T1000 (cell line): ENCODE results near the gene MYL12A.
A peak's percentile ranks its signal among the peaks of the same experiment; 100 is the strongest.
"Not testable (repeated sequence)": the region's sequence is repeated elsewhere in the genome, so short reads cannot be mapped to it uniquely, and the experiment has no call there.

Experiments used
- DNase-seq: peaks from one replicate; lab custom pipeline; 2025; ENCODE audit warnings: mixed read lengths; lab: John Stamatoyannopoulos, UW

MYL12A gene

GRCh38 chr18:3255611-3256165 is 8.1 kb downstream of the MYL12A start:
- no peak for DNase-seq

- no peak for DNase-seq
Observed at GRCh38 chr18:3256693-3257626, 9.4 kb downstream of the MYL12A start.

DNA sequence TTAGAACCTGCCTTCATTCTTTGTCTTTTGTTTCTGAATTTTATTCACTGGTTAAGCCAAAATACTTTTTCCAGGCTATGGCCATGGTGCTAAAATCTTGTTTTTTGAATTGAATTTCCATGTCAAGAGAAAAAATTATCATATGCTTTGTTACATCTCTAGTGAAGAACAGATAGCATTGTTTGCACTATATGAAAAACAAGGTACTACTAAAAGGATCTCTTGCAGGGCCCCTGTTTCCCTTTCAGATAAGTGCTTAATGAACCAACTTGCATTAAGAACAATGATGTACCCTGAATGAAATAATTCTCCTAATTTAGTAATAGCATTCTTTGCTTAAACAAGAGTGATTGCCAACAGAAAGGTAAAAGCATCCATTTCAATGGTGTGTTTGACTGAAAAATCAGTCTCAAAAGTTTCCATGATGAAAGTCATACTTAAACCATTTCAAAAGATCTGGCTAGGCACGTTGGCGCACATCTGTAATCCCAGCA is 10.1 kb downstream of the MYL12A start:
- no peak for DNase-seq

DNA sequence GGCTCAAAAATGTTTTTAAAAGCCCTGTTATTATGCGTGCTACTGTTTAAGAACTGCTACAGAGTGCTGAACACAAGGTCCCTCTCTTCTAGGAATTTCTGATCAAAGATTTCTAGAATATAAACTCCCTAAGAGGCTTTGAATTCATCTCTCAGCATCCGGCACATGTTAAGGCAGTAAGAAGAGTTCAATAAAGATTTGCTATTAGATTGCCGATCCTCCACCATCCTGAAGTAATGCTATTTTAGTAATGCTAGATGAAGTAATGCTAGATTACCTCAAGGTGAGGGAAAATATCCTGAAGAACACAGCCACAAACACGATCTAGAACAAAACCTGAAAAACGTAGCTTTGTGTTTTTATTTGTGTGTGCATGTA is 13.4 kb downstream of the MYL12A start:
- DNase-seq: no peak

DNA sequence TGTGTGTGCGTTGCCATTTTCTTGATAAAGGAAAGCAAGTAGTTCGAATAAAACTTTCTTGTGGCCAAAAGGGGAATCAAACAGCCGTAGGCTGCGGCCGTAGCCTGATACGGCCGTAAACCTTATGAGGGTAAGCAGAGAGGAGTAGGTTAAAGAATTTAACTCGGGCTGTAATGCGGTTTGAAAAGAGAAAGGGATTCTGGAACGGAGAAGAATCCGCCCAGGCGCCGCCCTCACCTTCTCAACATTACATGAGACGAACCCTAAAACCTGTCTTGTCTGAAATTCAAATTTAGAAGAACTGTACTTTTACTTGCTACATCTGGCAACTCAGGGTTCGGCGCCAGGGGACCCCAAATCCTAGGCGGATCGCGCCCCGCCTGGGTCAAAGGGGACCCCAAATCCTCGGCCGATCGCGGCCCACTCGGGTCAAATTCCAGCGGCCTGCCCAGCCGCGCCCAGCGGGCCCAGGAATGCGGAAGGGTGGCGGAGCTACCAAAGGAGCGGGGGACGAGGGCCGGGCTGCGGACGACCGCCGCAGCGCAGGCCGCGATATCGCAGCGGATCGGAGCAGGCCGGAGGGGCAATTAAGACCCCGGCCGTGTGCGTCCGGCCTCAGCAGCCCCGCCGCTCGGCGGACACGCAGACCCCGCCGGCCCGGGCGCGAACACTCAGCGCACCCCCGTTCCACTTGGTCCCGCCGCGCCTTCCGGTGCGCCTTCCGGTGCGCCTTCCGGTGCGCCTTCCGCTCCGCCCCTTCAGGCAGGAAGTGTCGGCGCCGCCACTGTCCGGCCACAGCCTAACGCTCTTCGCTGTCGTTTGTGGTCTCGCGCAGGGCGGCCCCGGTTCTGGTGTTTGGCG is 14.0 kb downstream of the MYL12A start, which contains the start of gene MYL12B:
Gene MYL12B (plus strand): TSS at position 761 of the 861 bp plus-strand sequence. CDS start 10,766 bp downstream, outside the sequence.
- DNase-seq: peak; percentile 48

DNA sequence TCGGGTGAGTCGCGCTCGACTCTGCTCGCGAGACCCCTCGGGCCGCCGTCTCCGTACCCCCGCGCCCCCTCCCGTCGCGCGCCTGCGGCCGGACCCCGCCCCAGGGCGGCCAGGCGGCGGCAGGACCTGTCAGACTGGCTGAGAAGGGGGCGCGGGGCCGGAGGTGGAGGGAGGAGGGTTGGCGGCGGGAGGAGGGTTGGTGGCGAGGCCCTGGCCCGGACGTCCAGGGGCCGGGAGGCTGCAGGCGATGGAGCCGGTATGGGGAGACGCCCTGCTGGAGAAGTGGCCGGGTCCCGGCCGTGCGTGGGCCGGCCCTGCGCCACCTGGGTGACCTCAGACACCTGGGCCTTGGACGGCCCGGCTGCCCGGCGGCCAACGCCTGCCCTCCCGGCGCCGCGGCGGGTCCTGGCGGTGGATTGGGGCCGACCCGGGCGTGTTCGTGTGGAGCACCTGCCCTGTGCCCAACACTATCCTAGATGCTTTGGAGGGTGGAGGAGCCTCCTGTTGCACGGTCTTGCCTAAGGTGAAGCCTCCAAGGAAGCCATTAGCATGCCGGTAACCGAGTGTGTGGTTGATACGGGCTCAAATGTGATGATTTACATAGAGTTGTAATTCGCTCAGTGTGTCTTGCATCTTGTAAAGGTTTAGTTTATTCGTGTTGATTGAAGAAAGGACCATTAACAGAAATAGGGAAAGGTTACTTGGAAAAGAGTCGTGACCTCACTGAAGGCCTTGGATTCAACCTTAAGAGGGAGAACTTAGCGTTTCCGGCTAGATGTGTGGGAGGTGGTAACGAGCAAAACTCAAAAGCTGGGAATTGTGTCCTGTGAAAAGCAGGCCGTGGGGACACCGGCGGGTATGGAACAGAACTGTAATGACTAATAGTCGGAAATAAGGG is 14.9 kb downstream of the MYL12A start:
- no peak for DNase-seq

GRCh38 chr18:3263132-3263700 is 15.6 kb downstream of the MYL12A start:
- DNase-seq: no peak

DNA sequence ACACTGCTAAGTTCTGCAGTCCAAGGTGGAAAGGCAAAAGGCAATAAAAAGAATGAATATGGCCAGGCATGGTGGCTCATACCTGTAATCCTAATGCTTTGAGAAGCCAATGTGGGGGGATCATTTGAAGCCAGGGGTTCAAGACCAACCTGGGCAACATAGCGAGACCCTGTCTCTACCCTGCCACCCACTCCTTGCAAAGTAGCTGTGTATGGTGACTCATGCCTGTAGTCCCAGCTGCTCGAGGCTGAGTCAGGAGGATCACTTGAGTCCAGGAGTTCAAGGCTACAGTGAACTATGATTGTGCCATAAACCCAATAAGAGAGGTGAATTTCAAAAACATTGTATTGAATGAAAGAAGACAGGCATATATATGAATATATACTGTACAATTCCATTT is 16.8 kb downstream of the MYL12A start:
- no peak for DNase-seq

DNA sequence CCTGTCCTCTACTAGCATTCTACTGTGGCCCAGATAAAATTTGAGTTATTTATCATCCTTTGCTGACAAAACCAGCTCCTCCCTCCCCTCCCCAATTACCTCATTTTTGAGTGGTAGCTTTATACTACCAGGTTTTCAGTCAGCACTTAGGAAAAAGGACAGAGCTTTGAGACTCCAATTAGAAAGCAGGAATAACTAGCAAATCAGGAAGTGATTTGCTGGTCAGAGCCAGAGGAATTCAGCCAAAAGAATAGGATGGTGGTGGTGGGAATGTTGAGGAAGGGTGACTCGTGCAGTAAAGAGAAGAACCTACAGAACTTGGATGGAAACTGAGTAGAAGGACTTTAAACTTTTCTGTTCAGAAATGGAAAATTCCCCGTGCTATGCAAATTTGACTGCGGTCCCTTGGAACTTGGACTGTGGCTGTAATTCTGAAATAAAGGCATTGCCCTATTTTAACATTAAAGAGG is 18.0 kb downstream of the MYL12A start:
- no peak for DNase-seq

DNA sequence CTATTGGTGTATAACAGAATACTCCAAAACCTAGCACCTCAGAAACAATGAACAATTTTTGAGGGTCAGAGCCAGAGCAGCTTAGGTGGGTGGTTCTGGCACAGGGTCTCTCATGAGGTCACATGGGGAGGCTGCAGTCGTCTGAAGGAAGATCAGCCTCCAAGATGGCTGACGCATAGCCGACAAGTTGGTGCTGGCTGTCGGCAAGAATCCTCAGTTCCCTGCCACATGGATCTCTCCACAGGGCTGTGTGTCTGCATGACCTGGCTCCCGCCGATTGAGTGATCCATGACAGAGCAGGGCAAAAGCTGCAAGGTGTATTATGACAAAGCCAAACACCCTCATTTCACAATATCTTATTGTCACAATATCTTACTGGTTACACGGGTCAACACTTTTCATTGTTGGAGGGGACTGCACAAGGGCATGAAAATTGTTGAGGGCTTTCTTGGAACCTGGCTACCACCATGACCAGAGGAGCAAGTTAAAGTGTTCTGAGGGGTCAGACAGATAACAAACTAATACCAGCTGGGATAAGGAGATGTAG is 18.5 kb downstream of the MYL12A start:
- no peak for DNase-seq

GRCh38 chr18:3268306-3268705 is 20.7 kb downstream of the MYL12A start:
- no peak for DNase-seq

GRCh38 chr18:3269241-3269913 is 21.8 kb downstream of the MYL12A start:
- DNase-seq: no peak

- DNase-seq: no peak
Observed at GRCh38 chr18:3269914-3270299, 22.3 kb downstream of the MYL12A start.

GRCh38 chr18:3273042-3273441 is 25.4 kb downstream of the MYL12A start:
- DNase-seq: no peak

- not testable (repeated sequence) for DNase-seq
Observed at GRCh38 chr18:3277643-3278213, 30.1 kb downstream of the MYL12A start.

DNA sequence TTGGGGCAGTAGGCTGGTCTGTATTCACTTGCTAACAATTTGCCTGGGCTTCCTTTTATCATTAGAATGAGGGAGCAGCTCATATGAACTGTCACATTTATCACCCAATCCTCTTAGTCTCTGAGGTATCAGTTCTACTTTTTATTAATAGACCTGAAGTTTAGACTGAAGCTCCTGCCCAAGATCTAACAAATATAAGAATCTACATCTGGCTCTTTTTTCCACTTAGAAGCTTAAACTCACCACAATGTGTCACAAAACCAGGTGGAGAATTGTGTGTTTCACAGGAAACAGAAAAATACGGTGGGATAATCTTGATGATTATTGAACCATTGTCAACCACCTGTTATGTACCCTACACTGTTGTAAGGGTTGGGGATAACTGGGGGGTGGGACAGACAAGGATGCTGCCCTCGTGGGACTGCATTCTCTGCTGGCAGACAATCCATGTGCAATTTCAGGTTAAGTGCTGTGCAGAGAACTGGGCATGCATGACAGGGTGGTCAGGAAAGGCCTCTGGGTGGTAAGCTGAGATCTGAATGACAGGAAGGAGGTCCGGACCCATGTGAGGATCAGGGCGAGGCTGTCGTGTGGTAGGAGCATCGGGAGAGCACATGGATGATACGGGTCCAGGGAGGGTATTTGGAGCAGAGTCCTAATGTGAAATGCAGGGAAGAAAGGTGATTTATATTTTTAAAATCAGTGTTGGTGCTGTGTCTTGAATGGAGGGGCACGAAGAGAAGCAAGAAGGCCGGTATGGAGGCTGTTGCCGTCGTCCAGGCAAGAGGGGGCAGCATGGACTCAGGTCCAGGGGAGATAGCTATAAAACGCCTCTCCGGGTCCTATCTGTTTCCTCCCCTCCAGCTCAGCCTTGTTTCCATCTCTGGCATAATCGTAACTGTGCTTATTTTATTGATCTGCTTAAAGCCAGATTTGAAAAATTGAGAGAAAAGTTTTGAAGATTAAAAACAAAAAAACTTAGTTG is 31.9 kb downstream of the MYL12A start:
- no peak for DNase-seq

DNA sequence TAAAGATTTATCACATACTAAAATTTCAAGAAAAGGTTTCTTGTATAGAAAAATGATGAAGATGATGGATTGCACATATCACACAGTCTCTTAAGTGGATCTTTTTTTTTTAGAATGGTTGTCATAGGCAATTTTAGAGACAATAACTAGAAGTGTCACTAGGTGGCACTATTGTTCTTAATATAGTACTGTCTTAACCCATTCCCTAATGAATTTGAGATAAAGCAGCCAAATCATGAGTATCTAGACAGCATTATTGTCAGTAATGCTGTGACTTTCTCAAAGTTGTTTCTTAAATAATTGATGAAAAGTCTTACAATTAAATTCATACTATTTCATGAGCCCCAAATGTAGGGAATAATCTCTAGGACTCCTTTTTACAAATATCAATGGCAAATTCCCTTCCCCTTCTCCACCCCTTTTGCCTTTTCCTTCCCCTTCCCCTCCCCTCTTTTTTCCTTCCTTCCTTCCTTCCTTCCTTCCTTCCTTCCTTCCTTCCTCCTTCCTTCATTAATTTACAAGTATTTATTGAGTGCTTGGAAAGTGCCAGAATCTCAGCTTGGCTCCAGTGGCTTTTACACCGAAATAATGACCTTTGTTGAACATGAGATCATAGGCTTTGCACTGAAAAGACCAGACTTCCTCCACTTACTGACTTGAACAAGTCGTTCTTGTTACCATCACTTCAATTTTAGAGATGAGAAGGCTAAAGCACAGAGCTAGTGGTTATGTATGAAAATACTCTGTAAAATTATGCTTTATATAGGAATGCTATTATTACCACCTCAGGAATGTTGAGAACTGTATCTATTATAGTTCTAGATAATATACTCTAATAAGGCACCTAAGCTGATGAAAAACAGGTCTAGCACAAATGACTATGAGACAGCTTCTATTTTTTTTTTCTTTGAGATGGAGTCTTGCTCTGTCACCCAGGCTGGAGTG is 34.1 kb downstream of the MYL12A start:
- DNase-seq: no peak
